Neural crest cell (in vitro differentiated cells): Measurements from ENCODE around the gene CCDC92. TPM values are rescaled to one million over a fixed set of nuclear protein-coding genes. Genes with fewer than 3 reads are reported as not detected.

Source experiments
- DNase-seq: peaks from one replicate; pipeline ENCODE4 v3.0.0; 2021; ENCODE audit warnings: low read depth, mixed read lengths, low spot score
- H3K27ac Mint-ChIP-seq: one replicate; pipeline ENCODE4 v1.8.0; 2021; ENCODE audit warnings: mild to moderate bottlenecking, mixed read lengths; ENCODE audit not compliant: unreplicated experiment
- H3K27me3 Mint-ChIP-seq: 2 replicates; pipeline ENCODE4 v1.8.0; 2021; ENCODE audit warnings: low read depth, mild to moderate bottlenecking, mixed read lengths
- H3K36me3 Mint-ChIP-seq: 2 replicates; pipeline ENCODE4 v1.8.0; 2021; ENCODE audit warnings: low read depth, mild to moderate bottlenecking, mixed read lengths
- H3K4me1 Mint-ChIP-seq: 2 replicates; pipeline ENCODE4 v1.8.0; 2021; ENCODE audit warnings: mixed read lengths
- H3K4me3 Mint-ChIP-seq: one replicate; pipeline ENCODE4 v1.8.0; 2021; ENCODE audit warnings: mild to moderate bottlenecking, mixed read lengths
- H3K9me3 Mint-ChIP-seq: 2 replicates; pipeline ENCODE4 v1.8.0; 2021; ENCODE audit warnings: mixed read lengths
- CTCF ChIP-seq: fragments of 200-600 bp; sonication (generic); conservative IDR thresholded peaks from 2 replicates; pipeline ENCODE4 v1.5.0; 2021; ENCODE audit warnings: antibody characterized with exemption, mild to moderate bottlenecking
- total RNA-seq: library from RNA; stranded (reverse); gene quantifications from 2 replicates; pipeline ENCODE4 v1.2.1, GENCODE V29; 2021

The CCDC92 gene
- total RNA-seq, 1 donor from 2014 or later = 33.5 TPM

- H3K36me3 Mint-ChIP-seq = no peaks in the 10 kb centered on the region
- H3K9me3 Mint-ChIP-seq = no peaks in the 10 kb centered on the region
- no peak for TF ChIP-seq CTCF
- H3K27ac Mint-ChIP-seq = no peak overlapping the region
- peaks cover 7% of the 10 kb centered on the region for H3K4me1 Mint-ChIP-seq
- no peak for DNase-seq
- H3K27me3 Mint-ChIP-seq = no peaks in the 10 kb centered on the region
- no peak overlapping the region for H3K4me3 Mint-ChIP-seq
These were observed 75.4 kb downstream of the CCDC92 start for GRCh38 chr12:123897221-123897620.

- H3K9me3 Mint-ChIP-seq = no peaks in the 10 kb centered on the region
- TF ChIP-seq CTCF = no peak
- peaks cover 7% of the 10 kb centered on the region for H3K4me1 Mint-ChIP-seq
- no peak for DNase-seq
- H3K4me3 Mint-ChIP-seq = no peak overlapping the region
- H3K36me3 Mint-ChIP-seq = no peaks in the 10 kb centered on the region
- H3K27me3 Mint-ChIP-seq = no peaks in the 10 kb centered on the region
- H3K27ac Mint-ChIP-seq = no peak overlapping the region
These were observed 75.9 kb downstream of the CCDC92 start for GRCh38 chr12:123896767-123897166.

- DNase-seq = no peak
- no peaks in the 10 kb centered on the region for H3K9me3 Mint-ChIP-seq
- no peak for TF ChIP-seq CTCF
These were observed 77.2 kb downstream of the CCDC92 start for GRCh38 chr12:123895451-123895850.

GRCh38 chr12:123894823-123895345 is 77.7 kb downstream of the CCDC92 start:
- no peaks in the 10 kb centered on the region for H3K36me3 Mint-ChIP-seq
- H3K9me3 Mint-ChIP-seq = no peaks in the 10 kb centered on the region
- H3K4me3 Mint-ChIP-seq = no peak overlapping the region
- no peak overlapping the region for H3K27ac Mint-ChIP-seq
- DNase-seq = no peak
- H3K27me3 Mint-ChIP-seq = peaks cover 4% of the 10 kb centered on the region
- H3K4me1 Mint-ChIP-seq = peaks cover 4% of the 10 kb centered on the region
- TF ChIP-seq CTCF = no peak

More at GRCh38 chr12:123895451-123895850, 77.2 kb downstream of the CCDC92 start:
- Mint-ChIP-seq H3K27ac (no peak overlapping the region), H3K4me3 (no peak overlapping the region), H3K4me1 (peaks cover 4% of the 10 kb centered on the region), H3K36me3 (no peaks in the 10 kb centered on the region), H3K27me3 (peaks cover 4% of the 10 kb centered on the region)

GRCh38 chr12:123893276-123893675 is 79.4 kb downstream of the CCDC92 start:
- peaks cover 4% of the 10 kb centered on the region for H3K27me3 Mint-ChIP-seq
- DNase-seq = no peak
- no peaks in the 10 kb centered on the region for H3K36me3 Mint-ChIP-seq
- no peak overlapping the region for H3K4me3 Mint-ChIP-seq
- no peak for TF ChIP-seq CTCF
- H3K27ac Mint-ChIP-seq = no peak overlapping the region
- H3K4me1 Mint-ChIP-seq = peaks cover 4% of the 10 kb centered on the region
- no peaks in the 10 kb centered on the region for H3K9me3 Mint-ChIP-seq
